GM23338 (cell line): ENCODE measurements around the gene IRF6.

Experiments
- CREB1 ChIP-seq: fragments of 250-450 bp; sonication (Bioruptor Pico); IDR thresholded peaks from 2 replicates; pipeline ENCODE4 v1.5.0; 2020; ENCODE audit warnings: low read depth, mild to moderate bottlenecking, moderate library complexity
- CTCF ChIP-seq, 2 experiments: fragments of 200-600 bp in 1 of 2; sonication (generic) in 1 of 2; conservative IDR thresholded peaks; 2 replicates each; pipeline versions ENCODE4 v1.5.1 to v1.6.1; 2016 to 2017; ENCODE audit warnings: antibody characterized with exemption in 2 of 2, low read depth in 2 of 2, mild to moderate bottlenecking in 2 of 2, moderate library complexity in 1 of 2
- EZH2 ChIP-seq: fragments of 200-600 bp; sonication (generic); IDR thresholded peaks from one replicate; pipeline ENCODE4 v1.8.0; 2017; ENCODE audit warnings: antibody characterized with exemption, mild to moderate bottlenecking, low read depth; ENCODE audit not compliant: unreplicated experiment
- EZH2phosphoT487 ChIP-seq: fragments of 200-600 bp; sonication (generic); IDR thresholded peaks from one replicate; pipeline ENCODE4 v1.8.1; 2018; ENCODE audit warnings: antibody characterized with exemption; ENCODE audit not compliant: unreplicated experiment
- JUNB ChIP-seq: IDR thresholded peaks from one replicate; pipeline ENCODE4 v1.6.1; 2016; ENCODE audit warnings: antibody characterized with exemption; ENCODE audit not compliant: unreplicated experiment
- NANOG ChIP-seq: IDR thresholded peaks from 2 replicates; pipeline ENCODE4 v1.6.1; 2016; ENCODE audit warnings: antibody characterized with exemption, borderline replicate concordance
- POLR2AphosphoS5 ChIP-seq: IDR thresholded peaks from 2 replicates; pipeline ENCODE4 v1.6.1; 2016; ENCODE audit warnings: antibody characterized with exemption, low read depth
- REST ChIP-seq: IDR thresholded peaks from one replicate; pipeline ENCODE4 v1.6.1; 2018; ENCODE audit warnings: antibody characterized with exemption; ENCODE audit not compliant: unreplicated experiment
- TF ChIP-seq, protein P1 (sequence below): IDR thresholded peaks from 2 replicates; pipeline ENCODE4 v1.6.1; 2016; ENCODE audit warnings: antibody characterized with exemption

GRCh38 chr1:209755926-209756614 is 49.9 kb downstream of the IRF6 start, which contains the start of gene TRAF3IP3:
- TF ChIP-seq CTCF (conservative IDR thresholded peaks at IDR 0.05; ENCODE audit: low read depth in 2 of 2) (no peak), EZH2 (no peak), REST (no peak), NANOG (no peak), POLR2AphosphoS5 (no peak), EZH2phosphoT487 (no peak), CREB1 (CRISPR knock-in tag) (no peak), JUNB (no peak)
- TF ChIP-seq, protein P1, sequence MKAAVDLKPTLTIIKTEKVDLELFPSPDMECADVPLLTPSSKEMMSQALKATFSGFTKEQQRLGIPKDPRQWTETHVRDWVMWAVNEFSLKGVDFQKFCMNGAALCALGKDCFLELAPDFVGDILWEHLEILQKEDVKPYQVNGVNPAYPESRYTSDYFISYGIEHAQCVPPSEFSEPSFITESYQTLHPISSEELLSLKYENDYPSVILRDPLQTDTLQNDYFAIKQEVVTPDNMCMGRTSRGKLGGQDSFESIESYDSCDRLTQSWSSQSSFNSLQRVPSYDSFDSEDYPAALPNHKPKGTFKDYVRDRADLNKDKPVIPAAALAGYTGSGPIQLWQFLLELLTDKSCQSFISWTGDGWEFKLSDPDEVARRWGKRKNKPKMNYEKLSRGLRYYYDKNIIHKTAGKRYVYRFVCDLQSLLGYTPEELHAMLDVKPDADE: no peak
